ENCODE measurements around the gene THADA.

Gene THADA

DNA sequence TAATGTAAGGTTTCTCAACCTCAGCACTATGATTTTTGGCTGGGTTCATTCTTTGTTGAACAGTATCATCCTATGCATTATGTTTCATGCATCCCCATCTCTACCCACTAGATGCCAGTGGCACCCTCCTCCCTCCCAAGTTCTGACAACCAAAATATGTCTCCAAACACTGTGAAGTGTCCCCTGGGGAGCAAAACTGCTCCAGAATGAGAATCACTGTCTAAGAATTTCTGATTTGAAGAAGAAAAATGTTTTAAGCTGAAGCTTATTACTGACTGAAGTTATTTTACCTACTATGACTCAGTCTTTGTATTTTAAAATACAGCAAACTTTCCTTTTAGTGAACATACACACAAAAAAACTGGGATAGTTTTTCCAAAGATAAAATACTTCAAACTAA lies 3.4 kb downstream of the THADA start:
- no peaks in the 10 kb centered on the region for H3K9me3 ChIP-seq (ENCODE audit: control insufficient read depth, low read length)
- H3K4me3 ChIP-seq (ENCODE audit: low read length) = no peak overlapping the region
- peak; percentile 61 for DNase-seq (ENCODE audit: low read depth)
- peaks cover 36% of the 10 kb centered on the region for H3K36me3 ChIP-seq (ENCODE audit: control insufficient read depth, insufficient read depth, low read length, severe bottlenecking)
- H3K9ac ChIP-seq (ENCODE audit: low read length) = peak overlapping the region; percentile 29
- no peaks in the 10 kb centered on the region for H3K27me3 ChIP-seq (replicated peaks; ENCODE audit: control insufficient read depth, insufficient read depth, low read length)
- H3K4me1 ChIP-seq (ENCODE audit: control insufficient read depth, insufficient read depth, low read length) = peaks cover 28% of the 10 kb centered on the region

DNA sequence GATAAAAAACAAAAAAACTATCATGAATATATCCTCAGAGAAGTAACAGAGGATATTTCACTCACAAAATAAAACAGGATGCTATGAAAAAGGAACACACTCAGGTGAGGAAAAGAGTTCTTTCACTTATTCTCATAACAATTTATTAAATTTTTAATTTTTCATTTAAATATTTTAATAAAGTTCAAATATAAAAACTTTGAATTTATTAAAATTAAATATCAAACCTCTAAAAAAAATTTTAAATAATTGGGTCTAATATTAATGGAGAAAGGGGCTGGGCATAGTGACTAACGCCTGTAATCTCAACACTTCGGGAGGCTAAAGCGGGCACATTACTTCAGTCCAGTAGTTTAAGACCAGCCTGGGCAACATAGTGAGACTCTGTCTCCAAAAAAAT lies 10.1 kb downstream of the THADA start:
- H3K27me3 ChIP-seq (replicated peaks; ENCODE audit: control insufficient read depth, insufficient read depth, low read length) = no peaks in the 10 kb centered on the region
- DNase-seq (ENCODE audit: low read depth) = no peak
- peaks cover 79% of the 10 kb centered on the region for H3K36me3 ChIP-seq (ENCODE audit: control insufficient read depth, insufficient read depth, low read length, severe bottlenecking)
- H3K4me1 ChIP-seq (ENCODE audit: control insufficient read depth, insufficient read depth, low read length) = no peaks in the 10 kb centered on the region
- no peak overlapping the region for H3K4me3 ChIP-seq (ENCODE audit: low read length)
- no peaks in the 10 kb centered on the region for H3K9me3 ChIP-seq (ENCODE audit: control insufficient read depth, low read length)
- H3K9ac ChIP-seq (ENCODE audit: low read length) = no peak overlapping the region

- no peak for DNase-seq (ENCODE audit: low read depth)
- no peaks in the 10 kb centered on the region for H3K27me3 ChIP-seq (replicated peaks; ENCODE audit: control insufficient read depth, insufficient read depth, low read length)
- H3K36me3 ChIP-seq (ENCODE audit: control insufficient read depth, insufficient read depth, low read length, severe bottlenecking) = peaks cover 61% of the 10 kb centered on the region
- H3K9ac ChIP-seq (ENCODE audit: low read length) = no peak overlapping the region
- H3K4me3 ChIP-seq (ENCODE audit: low read length) = no peak overlapping the region
- H3K9me3 ChIP-seq (ENCODE audit: control insufficient read depth, low read length) = no peaks in the 10 kb centered on the region
- H3K4me1 ChIP-seq (ENCODE audit: control insufficient read depth, insufficient read depth, low read length) = peaks cover 5% of the 10 kb centered on the region
Measured at GRCh38 chr2:43579275-43579981, 16.4 kb downstream of the THADA start.

GRCh38 chr2:43576981-43577892 lies 18.6 kb downstream of the THADA start:
- Histone ChIP-seq H3K4me3 (ENCODE audit: low read length) (no peak overlapping the region), H3K9ac (ENCODE audit: low read length) (peak overlapping the region; percentile 60), H3K36me3 (ENCODE audit: control insufficient read depth, insufficient read depth, low read length, severe bottlenecking) (peaks cover 70% of the 10 kb centered on the region), H3K27me3 (replicated peaks; ENCODE audit: control insufficient read depth, insufficient read depth, low read length) (no peaks in the 10 kb centered on the region), H3K4me1 (ENCODE audit: control insufficient read depth, insufficient read depth, low read length) (peaks cover 5% of the 10 kb centered on the region), H3K9me3 (ENCODE audit: control insufficient read depth, low read length) (no peaks in the 10 kb centered on the region)
- DNase-seq (ENCODE audit: low read depth) = peak; percentile 86

- H3K36me3 ChIP-seq (ENCODE audit: control insufficient read depth, insufficient read depth, low read length, severe bottlenecking) = peaks cover 72% of the 10 kb centered on the region
- no peak overlapping the region for H3K4me3 ChIP-seq (ENCODE audit: low read length)
- no peaks in the 10 kb centered on the region for H3K9me3 ChIP-seq (ENCODE audit: control insufficient read depth, low read length)
- peaks cover 8% of the 10 kb centered on the region for H3K4me1 ChIP-seq (ENCODE audit: control insufficient read depth, insufficient read depth, low read length)
- H3K27me3 ChIP-seq (replicated peaks; ENCODE audit: control insufficient read depth, insufficient read depth, low read length) = no peaks in the 10 kb centered on the region
- no peak for DNase-seq (ENCODE audit: low read depth)
- H3K9ac ChIP-seq (ENCODE audit: low read length) = no peak overlapping the region
Measured at GRCh38 chr2:43572244-43572643, 23.6 kb downstream of the THADA start.

- no peaks in the 10 kb centered on the region for H3K9me3 ChIP-seq (ENCODE audit: control insufficient read depth, low read length)
- peaks cover 66% of the 10 kb centered on the region for H3K36me3 ChIP-seq (ENCODE audit: control insufficient read depth, insufficient read depth, low read length, severe bottlenecking)
- no peak for DNase-seq (ENCODE audit: low read depth)
- no peaks in the 10 kb centered on the region for H3K27me3 ChIP-seq (replicated peaks; ENCODE audit: control insufficient read depth, insufficient read depth, low read length)
- H3K9ac ChIP-seq (ENCODE audit: low read length) = no peak overlapping the region
- H3K4me1 ChIP-seq (ENCODE audit: control insufficient read depth, insufficient read depth, low read length) = peaks cover 3% of the 10 kb centered on the region
- no peak overlapping the region for H3K4me3 ChIP-seq (ENCODE audit: low read length)
Measured at GRCh38 chr2:43569921-43570320, 25.9 kb downstream of the THADA start.

DNA sequence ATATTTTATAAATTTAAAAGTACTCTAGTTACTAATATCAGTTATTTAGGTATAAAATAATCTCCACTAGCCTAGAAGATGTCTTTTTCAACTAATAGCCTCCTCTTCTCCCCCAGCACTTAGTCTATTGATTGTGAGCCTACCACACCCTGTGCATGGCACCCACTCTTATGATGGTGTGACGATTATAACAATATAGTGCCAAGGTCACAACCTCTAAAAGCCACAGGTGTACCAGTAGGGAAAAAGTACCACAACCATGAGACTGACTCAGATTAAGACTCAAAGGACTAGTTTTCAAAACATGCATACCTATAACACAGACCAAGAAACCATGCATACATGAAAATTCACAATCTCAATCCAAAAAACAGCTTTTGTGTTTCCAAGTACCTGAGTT lies 27.6 kb downstream of the THADA start:
- Histone ChIP-seq H3K9me3 (ENCODE audit: control insufficient read depth, low read length) (no peaks in the 10 kb centered on the region), H3K4me3 (ENCODE audit: low read length) (no peak overlapping the region), H3K36me3 (ENCODE audit: control insufficient read depth, insufficient read depth, low read length, severe bottlenecking) (peaks cover 59% of the 10 kb centered on the region), H3K9ac (ENCODE audit: low read length) (no peak overlapping the region), H3K27me3 (replicated peaks; ENCODE audit: control insufficient read depth, insufficient read depth, low read length) (no peaks in the 10 kb centered on the region), H3K4me1 (ENCODE audit: control insufficient read depth, insufficient read depth, low read length) (peaks cover 3% of the 10 kb centered on the region)
- DNase-seq (ENCODE audit: low read depth) = no peak

- no peak overlapping the region for H3K9ac ChIP-seq (ENCODE audit: low read length)
- peaks cover 44% of the 10 kb centered on the region for H3K36me3 ChIP-seq (ENCODE audit: control insufficient read depth, insufficient read depth, low read length, severe bottlenecking)
- H3K27me3 ChIP-seq (replicated peaks; ENCODE audit: control insufficient read depth, insufficient read depth, low read length) = no peaks in the 10 kb centered on the region
- no peak overlapping the region for H3K4me3 ChIP-seq (ENCODE audit: low read length)
- no peaks in the 10 kb centered on the region for H3K9me3 ChIP-seq (ENCODE audit: control insufficient read depth, low read length)
- H3K4me1 ChIP-seq (ENCODE audit: control insufficient read depth, insufficient read depth, low read length) = peaks cover 3% of the 10 kb centered on the region
- no peak for DNase-seq (ENCODE audit: low read depth)
Measured at GRCh38 chr2:43566461-43566729, 29.4 kb downstream of the THADA start.

- peaks cover 35% of the 10 kb centered on the region for H3K36me3 ChIP-seq (ENCODE audit: control insufficient read depth, insufficient read depth, low read length, severe bottlenecking)
- H3K4me3 ChIP-seq (ENCODE audit: low read length) = no peak overlapping the region
- no peaks in the 10 kb centered on the region for H3K9me3 ChIP-seq (ENCODE audit: control insufficient read depth, low read length)
- DNase-seq (ENCODE audit: low read depth) = no peak
- H3K9ac ChIP-seq (ENCODE audit: low read length) = no peak overlapping the region
- H3K4me1 ChIP-seq (ENCODE audit: control insufficient read depth, insufficient read depth, low read length) = peaks cover 3% of the 10 kb centered on the region
- no peaks in the 10 kb centered on the region for H3K27me3 ChIP-seq (replicated peaks; ENCODE audit: control insufficient read depth, insufficient read depth, low read length)
Measured at GRCh38 chr2:43563679-43564078, 32.2 kb downstream of the THADA start.

DNA sequence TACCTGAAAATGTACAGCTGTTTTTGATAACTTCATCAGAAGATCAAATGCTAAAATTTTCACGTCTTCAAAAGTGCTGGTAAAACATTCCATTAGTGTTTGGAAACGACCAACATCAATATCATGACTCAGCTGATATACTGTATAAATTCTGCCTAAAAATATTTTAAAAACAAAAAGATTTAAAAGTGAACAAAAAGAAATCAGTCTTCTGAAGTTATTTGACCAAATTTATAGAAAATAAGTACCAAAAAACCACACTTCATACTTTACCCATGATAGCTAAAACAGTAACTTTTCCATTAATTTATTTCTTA lies 35.6 kb downstream of the THADA start:
- H3K9me3 ChIP-seq (ENCODE audit: control insufficient read depth, low read length) = no peaks in the 10 kb centered on the region
- no peak overlapping the region for H3K4me3 ChIP-seq (ENCODE audit: low read length)
- no peak overlapping the region for H3K9ac ChIP-seq (ENCODE audit: low read length)
- H3K27me3 ChIP-seq (replicated peaks; ENCODE audit: control insufficient read depth, insufficient read depth, low read length) = no peaks in the 10 kb centered on the region
- no peaks in the 10 kb centered on the region for H3K4me1 ChIP-seq (ENCODE audit: control insufficient read depth, insufficient read depth, low read length)
- H3K36me3 ChIP-seq (ENCODE audit: control insufficient read depth, insufficient read depth, low read length, severe bottlenecking) = peaks cover 56% of the 10 kb centered on the region
- DNase-seq (ENCODE audit: low read depth) = no peak

DNA sequence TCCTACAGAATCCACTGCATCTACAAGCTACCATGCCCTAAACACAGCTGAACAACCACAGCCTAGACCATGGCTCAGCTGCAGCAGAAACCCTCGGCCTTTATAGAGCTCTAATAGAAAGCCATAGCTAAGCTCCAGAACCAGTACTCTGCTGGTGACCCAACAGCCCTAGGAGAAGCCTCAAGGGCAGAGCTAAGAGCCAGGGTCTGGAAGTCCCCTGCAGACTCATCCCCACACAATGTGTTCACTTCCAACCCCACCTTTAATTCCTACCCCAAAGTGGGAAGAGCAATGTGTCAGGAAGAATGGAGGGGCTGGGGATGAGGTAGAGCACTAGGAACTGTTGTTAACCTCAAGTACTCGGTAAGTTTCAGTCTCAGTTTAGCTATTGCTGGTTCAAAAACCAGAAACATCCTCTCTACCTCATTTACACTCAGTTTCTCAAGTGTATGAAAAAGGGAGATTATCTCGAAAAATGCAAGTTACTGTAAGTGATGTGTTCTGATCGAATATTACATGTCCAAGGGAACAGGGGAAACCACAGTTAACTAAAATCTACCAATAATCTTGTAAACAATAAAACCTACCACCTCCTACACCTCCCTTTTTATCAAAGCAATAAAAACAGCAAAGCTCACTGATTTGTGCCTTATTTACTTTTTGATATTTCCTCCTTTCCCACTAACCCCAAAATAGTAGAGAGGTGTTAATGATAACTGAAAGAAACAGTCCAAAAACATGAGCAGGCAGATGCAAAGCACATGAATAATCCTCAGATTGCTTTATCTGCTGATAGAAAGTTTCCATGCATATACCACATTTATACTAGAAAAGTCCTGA lies 36.2 kb downstream of the THADA start:
- H3K9ac ChIP-seq (ENCODE audit: low read length) = no peak overlapping the region
- H3K4me1 ChIP-seq (ENCODE audit: control insufficient read depth, insufficient read depth, low read length) = no peaks in the 10 kb centered on the region
- H3K27me3 ChIP-seq (replicated peaks; ENCODE audit: control insufficient read depth, insufficient read depth, low read length) = no peaks in the 10 kb centered on the region
- DNase-seq (ENCODE audit: low read depth) = no peak
- no peaks in the 10 kb centered on the region for H3K9me3 ChIP-seq (ENCODE audit: control insufficient read depth, low read length)
- no peak overlapping the region for H3K4me3 ChIP-seq (ENCODE audit: low read length)
- H3K36me3 ChIP-seq (ENCODE audit: control insufficient read depth, insufficient read depth, low read length, severe bottlenecking) = peaks cover 56% of the 10 kb centered on the region
